GM19043 (cell line): ENCODE measurements around the gene MUC12.
"Not testable (repeated sequence)": the region's sequence is repeated elsewhere in the genome, so short reads cannot be mapped to it uniquely, and the experiment has no call there.

Source experiments
- ATAC-seq: cut with Tn5 transposase; IDR thresholded peaks from one replicate; pipeline ENCODE4 v1.9.1; 2021; ENCODE audit warnings: low read depth; ENCODE audit not compliant: unreplicated experiment

The MUC12 gene

DNA sequence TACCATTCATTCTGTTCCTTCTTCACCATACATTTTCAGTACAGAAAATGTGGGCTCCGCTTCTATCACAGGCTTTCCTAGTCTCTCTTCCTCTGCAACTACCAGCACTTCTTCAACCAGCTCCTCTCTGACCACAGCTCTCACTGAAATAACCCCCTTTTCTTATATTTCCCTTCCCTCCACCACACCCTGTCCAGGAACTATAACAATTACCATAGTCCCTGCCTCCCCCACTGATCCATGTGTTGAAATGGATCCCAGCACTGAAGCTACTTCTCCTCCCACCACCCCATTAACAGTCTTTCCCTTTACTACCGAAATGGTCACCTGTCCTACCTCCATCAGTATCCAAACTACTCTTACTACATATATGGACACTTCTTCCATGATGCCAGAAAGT lies 9.5 kb upstream of the MUC12 start:
- no peak for ATAC-seq

DNA sequence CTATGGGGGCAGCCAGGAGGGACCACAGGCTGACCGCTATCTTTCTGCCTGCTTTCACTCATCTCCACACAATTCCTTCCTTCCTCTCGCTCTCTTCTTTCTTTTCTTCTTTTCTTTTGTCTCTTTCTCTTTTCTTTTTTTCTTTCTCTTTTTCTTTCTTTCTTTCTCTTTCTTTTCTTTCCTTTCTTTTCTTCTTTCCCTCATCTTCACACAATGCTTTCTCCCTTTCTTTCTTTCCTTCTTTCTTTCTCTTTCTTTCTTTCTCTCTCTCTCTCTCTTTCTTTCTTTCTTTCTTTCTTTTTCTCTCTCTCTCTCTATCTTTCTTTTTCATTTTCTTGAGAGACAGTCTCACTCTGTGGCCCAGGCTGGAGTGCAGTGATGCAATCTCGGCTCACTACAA lies 6.8 kb upstream of the MUC12 start:
- ATAC-seq = no peak

DNA sequence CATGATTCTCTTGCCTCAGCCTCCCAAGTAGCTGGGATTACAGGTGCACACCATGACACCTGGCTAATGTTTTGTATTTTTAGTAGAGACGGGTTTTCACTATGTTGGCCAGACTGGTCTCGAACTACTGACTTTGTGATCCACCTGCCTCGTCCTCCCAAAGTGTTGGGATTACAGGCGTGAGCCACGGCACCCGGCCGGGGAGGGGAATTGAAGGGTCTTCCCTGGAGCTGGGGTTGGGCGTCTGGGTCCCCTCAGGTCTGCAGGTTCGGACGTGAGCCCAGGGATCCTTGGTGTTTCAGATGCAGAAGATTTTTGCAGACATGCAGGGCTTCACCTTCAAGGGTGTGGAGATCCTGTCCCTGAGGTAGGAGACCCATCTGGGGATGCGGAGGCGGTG lies 6.0 kb upstream of the MUC12 start:
- no peak for ATAC-seq

DNA sequence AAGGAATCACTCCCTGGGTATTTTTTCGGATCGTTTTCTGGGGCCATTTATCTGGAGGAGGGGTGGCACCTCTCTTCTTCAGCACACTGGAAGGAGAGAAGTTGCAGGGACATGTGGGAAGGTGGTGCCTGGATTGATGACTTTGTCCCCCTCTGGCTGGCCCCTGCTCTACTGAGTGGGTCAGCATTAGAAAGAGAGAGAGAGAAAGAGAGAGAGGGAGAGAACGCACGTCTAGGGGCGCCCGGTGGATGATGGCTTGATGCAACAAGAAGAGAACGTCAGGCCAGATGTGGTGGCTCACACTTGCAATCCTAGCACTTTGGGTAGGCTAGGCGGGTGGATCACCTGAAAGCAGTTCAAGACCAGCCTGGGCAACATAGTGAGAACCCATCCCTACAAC lies 5.5 kb upstream of the MUC12 start:
- no peak for ATAC-seq

DNA sequence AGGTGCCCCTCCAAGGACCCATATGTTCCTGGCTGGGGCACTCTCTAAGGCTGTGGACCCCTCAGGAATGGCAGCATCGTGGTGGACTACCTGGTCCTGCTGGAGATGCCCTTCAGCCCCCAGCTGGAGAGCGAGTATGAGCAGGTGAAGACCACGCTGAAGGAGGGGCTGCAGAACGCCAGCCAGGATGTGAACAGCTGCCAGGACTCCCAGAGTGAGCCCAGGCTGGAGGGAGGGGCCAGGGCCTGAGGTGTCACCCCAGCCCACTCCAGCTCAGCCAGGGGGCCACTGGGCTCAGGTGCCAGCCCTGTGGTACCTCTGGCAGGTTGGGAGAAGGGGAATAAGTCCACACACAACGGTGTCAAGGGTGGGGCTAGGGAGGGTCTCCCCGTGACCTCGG lies 4.7 kb upstream of the MUC12 start:
- no peak for ATAC-seq

DNA sequence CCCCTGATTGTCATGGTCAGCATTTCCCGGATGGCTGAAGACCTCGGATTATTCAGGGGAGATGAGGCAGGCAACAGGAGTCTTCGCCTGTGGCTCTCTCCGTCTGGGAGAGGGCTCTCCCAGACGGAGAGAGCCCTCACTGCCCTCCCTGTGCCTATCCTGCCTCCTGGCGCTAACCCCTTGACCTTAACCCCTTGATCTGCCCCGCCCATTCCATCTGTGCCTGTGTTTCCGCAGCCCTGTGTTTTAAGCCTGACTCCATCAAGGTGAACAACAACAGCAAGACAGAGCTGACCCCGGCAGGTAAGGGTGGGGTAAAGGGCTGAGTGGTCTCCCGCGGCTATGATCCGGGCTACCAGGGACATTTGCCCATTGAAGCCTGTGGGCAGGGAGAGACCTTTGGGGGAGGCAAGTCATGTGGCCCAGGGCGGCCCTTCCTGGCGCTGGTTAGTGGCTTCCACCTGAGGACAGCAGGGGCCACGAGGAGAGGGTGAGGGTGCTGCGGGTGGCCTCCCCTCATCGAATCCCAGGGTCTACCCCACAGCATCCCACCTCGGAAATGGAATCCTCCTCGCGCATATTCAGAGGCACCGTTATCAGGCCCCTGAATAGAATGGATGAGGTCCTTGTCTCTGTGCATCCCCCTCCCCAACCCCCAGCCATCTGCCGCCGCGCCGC lies 4.2 kb upstream of the MUC12 start:
- no peak for ATAC-seq

DNA sequence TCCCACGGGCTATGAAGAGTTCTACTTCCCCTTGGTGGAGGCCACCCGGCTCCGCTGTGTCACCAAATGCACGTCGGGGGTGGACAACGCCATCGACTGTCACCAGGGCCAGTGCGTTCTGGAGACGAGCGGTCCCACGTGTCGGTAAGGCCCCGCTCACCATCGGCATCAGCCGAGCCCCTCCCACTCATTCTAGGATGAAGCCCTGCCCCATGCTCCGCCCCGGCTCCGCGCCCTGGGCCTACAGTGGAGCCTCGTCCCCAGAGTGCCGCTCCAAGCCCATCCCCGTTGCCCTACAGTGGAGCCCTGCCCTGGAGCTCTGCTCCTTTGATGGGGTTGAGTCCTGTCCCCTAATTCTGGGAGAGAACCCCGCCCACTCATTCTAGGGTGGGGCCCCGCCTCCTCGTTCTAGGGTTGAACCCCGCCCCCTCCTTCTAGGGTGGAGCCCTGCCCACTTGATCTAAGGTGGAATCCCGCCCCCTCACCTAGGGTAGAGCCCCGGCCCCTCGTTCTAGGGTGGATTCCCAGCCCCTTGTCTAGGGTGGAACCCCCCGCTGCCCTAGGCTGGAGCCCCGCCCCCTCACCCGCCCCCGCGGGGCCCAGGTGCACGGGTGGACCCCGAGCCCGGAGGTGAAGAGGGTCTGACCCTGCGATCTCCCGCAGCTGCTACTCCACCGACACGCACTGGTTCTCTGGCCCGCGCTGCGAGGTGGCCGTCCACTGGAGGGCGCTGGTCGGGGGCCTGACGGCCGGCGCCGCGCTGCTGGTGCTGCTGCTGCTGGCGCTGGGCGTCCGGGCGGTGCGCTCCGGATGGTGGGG lies 3.4 kb upstream of the MUC12 start:
- ATAC-seq = no peak

DNA sequence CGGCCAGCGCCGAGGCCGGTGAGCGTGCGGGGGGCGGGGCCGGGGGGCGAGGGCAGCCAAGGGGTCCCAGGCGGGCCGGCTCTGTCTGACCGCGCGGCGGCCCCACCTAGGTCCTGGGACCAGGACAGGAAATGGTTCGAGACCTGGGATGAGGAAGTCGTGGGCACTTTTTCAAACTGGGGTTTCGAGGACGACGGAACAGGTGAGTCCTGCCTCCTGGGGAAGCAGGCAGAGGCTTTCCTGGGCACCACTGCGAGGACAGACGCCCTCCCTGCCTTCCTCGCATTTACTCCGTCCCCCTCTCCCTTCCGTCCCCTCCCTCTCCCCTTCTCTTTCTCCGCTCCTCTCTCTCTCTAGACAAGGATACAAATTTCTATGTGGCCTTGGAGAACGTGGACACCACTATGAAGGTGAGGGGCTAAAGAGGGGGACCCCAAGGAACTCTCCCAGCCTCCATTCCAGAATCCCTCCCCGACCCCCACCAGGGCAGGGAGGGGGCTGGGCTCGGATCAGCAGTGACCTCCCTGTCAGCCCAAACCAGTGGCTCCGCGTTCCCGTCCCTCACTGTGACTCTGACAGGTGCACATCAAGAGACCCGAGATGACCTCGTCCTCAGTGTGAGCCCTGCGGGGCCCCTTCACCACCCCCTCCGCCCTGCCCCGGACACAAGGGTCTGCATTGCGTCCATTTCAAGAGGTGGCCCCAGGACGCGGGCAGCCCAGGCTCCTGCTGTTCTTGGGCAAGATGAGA lies 2.6 kb upstream of the MUC12 start:
- ATAC-seq = no peak

DNA sequence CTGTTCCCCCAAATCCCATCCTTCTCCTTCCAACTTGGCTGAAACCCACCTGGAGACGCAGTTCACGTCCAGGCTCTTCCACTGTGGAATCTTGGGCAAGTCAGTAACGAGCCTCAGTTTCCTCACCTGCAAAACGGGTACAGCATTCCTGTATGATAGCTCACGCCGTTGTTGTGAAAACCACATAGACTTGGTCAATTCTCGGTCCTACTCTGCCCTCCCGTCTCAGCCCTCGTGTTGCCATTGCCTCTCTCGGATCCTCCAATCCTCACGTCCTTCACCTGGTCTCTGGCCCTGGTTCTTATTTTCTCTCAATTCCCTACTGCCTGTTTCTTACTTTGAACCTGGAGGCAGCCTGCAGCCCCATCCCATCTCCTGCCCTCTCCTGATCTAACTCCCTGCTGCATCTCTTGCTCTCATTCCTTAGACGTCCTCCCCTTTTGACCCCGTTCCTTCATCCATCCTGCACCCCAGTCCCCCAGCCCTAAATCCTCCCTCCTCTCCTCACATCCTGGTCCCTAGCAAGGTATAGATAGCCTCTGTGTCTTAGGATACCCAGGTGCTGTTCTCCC lies 2.0 kb upstream of the MUC12 start:
- ATAC-seq = no peak

DNA sequence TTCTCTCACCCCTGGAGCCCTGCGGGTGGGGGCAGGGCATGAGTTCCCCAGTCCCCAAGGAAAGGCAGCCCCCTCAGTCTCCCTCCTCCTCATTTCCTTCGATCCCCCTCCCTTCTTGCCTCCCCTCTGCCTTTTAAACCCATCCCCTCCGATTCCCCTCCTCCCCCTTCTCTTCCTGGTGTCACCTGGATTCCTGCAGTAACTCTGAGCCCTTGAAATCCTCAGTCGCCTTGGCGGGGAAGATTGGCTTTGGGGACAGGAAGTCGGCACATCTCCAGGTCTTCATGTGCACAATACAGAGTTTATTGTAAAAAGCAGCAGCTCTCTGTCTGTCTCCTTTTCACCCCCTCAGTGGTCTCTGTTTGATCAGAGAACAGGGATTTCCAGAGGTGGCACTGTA lies 1.3 kb upstream of the MUC12 start:
- ATAC-seq = no peak

DNA sequence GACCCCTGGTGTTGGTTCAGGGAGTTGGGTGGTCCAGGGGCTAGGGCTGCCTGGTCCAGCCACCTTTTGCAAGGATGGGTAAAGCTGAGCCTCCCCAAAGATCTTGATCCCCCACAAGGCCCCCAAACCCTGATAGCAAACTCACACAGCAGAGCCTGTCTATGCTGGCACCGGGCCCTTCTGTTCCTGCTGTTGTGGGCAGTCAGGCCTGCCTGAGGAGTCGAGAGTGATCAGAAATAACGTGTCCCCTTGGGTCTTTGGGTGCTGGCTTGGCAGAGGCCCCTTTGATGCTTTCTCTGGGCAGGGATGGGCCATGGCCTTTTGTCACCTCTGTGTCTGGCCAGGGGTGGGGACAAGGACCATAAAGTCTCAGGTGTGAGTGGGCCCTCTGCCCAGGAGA lies 715 bp upstream of the MUC12 start:
- ATAC-seq = no peak

DNA sequence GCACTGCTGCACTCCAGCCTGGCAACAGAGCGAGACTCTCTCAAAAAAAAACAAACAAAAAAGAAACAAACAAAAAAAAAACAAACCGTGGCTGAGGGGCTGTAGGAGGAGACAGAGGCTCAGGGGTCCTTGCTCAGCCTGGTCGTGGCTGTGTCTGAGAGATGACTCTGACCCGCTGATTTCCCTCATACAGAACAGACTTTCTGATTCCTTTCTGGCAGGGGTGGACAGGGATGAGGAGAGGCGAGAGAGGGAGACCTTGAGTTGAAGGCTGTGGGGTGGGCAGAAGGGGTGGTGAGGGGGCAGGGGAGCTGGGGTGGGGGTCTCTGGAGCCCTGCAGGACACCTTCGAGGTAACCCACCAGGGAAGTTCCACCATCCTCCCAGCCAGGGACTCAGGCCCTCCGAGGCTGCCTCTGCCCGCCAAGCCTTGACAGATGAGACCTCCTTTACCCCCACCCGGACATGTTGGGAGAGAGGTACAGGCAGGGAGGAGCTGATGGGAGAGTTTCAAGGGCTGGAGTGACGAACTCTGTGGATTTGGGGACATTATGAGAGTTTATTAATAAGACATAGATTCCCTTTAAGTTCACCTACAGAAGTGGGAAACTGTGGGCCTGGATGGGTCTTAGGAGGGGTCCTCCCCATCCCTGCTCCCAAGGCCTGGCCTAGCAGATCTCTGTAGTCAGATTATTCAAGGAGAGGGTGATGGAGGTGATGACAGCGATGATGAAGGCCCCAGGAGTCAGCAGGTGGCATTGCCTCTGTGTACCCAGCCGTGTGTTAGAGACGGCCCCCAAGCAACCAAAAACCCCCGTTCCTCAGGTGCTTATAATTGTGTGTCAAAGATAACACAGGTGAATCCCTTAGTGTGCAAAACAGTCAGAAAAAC lies 2.0 kb downstream of the MUC12 start:
- ATAC-seq = no peak

DNA sequence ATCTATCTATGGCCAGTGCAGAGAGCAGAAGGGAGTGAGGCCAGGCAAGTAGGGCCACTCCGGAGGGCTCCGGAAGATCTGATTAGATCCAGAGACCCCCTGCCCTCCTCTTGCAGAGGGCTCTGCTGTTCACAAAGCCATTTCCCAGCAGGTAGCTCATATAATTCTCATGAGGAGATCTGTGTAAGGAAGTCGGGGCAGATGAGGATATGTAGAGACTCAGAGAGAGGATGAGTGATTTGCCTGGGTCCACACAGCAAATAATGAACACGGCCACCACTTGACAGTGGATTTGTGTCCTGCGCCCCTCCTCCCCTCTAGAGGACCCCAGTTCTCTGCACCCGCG lies 2.6 kb downstream of the MUC12 start:
- ATAC-seq = no peak

DNA sequence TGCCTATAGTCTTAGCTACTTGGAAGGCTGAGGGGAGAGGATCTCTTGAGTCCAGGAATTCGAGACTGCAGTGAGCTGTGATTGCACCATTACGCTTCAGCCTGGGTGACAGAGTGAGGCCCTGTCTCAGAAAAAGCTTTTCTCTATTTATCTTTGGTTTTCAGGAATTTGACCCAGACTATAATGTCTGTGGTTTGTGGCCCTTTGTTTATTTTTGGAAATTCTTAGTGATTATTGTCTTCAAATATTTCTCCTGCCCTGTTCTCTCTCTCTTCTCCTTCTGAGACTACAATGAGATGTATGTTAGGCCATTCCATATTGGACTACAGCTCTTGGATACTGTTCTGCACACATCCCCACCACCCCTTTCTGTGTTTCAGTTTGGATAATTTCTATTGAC lies 4.7 kb downstream of the MUC12 start:
- ATAC-seq = no peak

DNA sequence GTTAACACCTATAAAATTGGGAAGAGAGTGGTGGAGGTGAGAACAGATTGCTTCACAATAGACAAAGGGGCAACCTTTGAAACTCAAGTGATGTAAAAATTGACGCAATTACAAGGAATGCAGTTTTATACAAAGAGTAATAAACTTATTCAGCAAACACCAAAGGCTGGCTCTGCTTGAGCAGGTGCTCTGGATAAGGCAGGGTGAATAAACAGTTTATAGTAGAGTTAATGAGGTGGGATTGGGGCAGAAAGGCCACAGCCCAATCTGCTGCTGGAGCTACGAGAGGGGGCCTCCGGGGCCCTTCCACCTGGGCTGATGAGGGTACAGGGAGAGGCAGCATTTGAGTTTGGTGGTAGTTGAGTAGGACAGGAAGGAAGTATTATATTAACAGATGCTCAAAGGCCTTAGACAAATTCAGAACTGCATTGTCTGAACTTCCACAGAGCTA lies 6.0 kb downstream of the MUC12 start:
- ATAC-seq = no peak

DNA sequence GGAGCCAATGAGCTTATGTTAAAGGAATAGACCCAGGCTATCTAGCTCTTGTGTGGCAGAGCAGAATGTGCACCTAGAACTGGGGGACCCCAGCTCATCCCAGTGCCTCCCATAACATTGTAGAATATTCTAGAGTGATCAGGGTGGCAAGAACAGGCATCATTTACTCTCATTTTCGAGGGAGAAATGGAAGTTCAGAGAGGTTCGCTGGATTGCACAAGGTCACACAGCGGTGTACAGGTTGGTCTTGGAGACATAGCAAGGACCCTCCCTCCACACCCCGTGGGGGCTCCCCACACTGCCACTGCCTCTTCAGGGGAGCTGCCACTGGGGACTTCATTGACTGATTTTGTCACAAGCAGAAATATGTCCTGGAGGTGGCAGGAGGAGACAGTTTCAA lies 8.9 kb downstream of the MUC12 start:
- ATAC-seq = no peak

DNA sequence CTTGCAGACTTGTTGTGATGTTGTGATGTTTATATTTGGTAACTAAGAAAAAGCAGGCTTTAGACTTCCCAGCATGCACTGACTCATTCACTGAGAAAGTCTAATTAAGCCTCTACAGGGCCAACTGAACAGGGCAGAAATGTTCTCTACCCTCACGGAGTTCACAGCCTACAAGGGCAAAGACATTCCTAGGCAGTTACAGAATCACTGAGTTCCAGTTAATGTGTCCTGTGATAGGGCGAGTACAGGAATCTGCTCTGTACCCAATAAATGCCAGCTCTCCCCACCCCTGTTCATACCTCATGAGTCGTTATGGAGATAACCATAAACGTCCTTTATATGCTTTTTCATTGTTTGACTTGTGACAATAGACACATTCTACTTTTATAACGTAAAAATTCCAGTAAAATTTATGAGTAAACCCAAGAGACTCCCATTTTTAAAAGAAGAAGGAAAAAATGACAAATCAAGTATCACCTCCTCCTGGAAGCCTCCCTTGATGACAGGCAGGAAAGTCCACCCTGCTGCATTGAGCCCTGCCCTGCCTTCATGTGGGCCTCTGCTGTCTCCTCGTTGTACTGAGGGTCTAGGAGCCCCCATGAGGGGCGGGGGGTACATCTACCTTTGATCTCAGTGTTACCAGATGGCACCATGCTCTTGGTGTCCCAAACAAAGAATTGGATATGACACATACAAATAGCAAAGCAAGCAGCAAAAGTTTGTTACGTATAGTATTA lies 14.3 kb downstream of the MUC12 start:
- no peak for ATAC-seq

DNA sequence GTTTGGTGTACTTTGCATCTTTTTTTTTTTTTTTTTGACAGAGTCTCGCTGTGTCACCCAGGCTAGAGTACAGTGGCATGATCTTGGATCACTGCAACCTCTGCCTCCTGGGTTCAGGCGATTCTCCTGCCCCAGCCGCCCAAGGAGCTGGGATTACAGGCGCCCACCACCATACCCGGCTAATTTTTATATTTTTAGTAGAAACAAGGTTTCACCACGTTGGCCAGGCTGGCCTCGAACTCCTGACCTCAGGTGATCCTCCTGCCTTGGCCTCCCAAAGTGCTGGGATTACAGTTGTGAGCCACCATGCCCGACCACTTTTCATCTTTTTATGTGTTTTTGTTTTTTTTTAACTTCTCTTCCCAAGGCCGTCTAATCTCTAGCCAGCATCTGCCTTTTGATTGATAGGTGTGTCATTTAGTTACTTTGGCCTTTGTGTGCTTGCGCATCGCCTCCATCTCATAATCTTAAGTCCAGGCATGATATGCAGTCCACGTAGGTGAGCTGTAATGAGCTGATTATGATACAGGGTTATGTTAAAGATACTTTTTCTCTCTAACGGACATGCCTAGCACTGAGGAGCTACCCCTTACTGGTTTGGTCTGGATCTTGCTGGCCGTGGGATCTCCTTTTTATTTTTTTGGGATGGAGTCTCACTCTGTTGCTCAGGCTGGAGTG lies 15.0 kb downstream of the MUC12 start:
- ATAC-seq = not testable (repeated sequence)
